HFF-Myc (cell line): ENCODE measurements around the gene CCL27.

Experiments used
- DNase-seq: peaks from one replicate; pipeline ENCODE4 v3.0.0-alpha.2; 2011; ENCODE audit warnings: low read depth; ENCODE audit errors: extremely low read depth
- H3K4me3 ChIP-seq: replicated peaks from 2 replicates; pipeline ENCODE4 v1.5.1; 2011; ENCODE audit warnings: low read depth, mild to moderate bottlenecking, control low read depth, low read length
- CTCF ChIP-seq: IDR thresholded peaks from 2 replicates; pipeline ENCODE4 v1.5.1; 2012; ENCODE audit warnings: mild to moderate bottlenecking, low read depth, low read length, control low read depth; ENCODE audit errors: missing control alignments

CCL27 gene

GRCh38 chr9:34629491-34629808 is 33.0 kb downstream of the CCL27 start:
- no peak for DNase-seq

DNA sequence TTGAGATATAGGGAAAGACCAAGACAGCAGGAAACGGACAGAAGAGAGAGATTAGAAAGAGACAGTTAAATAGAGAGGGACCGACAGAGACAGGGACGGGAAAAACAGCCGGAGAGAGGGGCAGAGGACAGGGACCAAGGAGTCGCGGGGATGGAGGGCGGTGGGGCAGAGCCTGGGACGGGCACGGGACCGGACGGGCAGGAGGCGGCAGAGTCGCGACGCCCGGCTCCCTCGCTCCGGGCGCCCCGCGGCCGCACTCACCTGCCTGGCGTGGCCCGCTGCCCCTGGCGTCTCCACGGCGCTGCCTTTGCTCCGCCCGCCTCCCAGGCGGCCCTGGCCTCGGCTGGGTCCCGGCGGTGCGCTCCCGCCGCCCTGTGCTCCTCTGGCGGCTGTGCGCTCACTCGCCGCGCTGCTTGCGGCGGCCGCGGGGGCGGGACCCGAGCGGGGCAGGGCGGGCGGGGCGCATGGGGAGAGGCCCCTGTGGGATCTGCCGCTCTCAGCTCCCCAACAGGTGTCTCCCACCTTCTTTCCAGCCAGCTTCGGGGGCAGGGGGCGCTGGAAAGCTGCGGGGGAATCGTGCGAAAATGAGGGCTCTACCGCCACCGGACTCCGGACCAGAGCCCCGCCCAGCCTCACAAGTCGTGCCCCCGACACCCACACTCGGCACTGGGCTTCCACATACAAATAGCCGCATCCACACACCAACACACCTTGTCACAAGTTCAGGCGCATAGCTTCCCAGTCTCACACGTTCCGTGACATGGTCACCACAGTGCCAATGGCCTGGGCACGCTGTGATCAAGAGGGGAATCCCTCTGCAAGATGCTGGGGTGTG is 33.6 kb downstream of the CCL27 start, which contains the start of gene ARID3C:
Gene ARID3C, minus strand, starts transcription at position 411 of the 835 bp plus-strand sequence. CDS start 1,052 bp downstream, outside the sequence.
- no peak for DNase-seq
- no peak for TF ChIP-seq CTCF
- H3K4me3 ChIP-seq: 0 out of 2 replicates have a peak within 1 kb of the TSS, but pooled peaks have one; percentile 14

More at GRCh38 chr9:34629491-34629808, 33.0 kb downstream of the CCL27 start:
- H3K4me3 ChIP-seq: no peak overlapping the region
- TF ChIP-seq CTCF: no peak

DNA sequence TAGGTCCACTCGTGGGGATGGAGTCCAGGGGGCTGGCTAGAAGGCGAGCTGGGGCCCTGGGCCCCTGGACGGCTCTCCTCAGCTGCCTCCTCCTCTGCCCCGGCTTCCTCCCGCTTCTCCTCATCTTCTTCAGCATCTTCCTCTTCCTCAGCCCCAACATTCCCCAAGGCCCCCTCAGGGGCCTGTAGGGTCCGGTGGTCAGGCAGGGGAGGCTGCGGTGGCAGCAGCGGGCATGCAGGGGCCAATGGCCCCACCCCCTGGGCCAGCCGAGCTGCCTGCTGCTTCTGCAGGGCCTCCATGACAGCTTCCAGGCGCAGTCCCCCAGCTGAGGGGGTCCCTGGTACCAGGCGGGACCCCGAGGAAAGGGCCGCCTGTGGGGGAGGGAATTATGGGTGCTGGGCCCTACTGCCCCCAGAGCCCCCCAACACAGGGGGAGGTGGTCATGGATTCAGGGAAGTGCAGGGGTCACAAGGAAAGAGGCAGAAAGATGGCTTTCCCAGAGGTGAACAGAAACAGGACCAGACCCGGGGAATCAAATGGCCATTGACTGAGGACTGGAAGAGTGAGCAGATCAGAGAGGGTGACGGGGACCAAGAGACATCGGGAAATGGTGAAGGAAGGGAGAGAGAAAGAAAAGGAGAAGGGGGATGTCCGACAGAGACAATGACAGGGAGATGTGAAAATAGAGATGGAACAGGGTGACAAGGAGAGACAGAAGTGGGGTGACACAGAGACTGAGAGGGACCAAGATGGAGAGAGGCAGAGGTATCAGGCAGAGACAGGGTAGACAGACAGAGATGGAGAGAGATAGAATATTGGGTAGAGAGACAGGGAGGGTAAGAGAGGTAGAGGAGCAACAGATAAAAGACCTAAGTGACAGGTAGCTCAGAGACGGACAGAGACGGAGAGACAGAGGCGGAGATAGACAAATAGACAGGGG is 34.5 kb downstream of the CCL27 start:
- TF ChIP-seq CTCF: no peak
- DNase-seq: no peak
- no peak overlapping the region for H3K4me3 ChIP-seq

- DNase-seq: no peak
- no peak for TF ChIP-seq CTCF
- no peak overlapping the region for H3K4me3 ChIP-seq
These were observed 37.3 kb downstream of the CCL27 start for GRCh38 chr9:34625186-34625486.

GRCh38 chr9:34624475-34625185 is 37.8 kb downstream of the CCL27 start:
- H3K4me3 ChIP-seq: no peak overlapping the region
- TF ChIP-seq CTCF: no peak
- DNase-seq: no peak

DNA sequence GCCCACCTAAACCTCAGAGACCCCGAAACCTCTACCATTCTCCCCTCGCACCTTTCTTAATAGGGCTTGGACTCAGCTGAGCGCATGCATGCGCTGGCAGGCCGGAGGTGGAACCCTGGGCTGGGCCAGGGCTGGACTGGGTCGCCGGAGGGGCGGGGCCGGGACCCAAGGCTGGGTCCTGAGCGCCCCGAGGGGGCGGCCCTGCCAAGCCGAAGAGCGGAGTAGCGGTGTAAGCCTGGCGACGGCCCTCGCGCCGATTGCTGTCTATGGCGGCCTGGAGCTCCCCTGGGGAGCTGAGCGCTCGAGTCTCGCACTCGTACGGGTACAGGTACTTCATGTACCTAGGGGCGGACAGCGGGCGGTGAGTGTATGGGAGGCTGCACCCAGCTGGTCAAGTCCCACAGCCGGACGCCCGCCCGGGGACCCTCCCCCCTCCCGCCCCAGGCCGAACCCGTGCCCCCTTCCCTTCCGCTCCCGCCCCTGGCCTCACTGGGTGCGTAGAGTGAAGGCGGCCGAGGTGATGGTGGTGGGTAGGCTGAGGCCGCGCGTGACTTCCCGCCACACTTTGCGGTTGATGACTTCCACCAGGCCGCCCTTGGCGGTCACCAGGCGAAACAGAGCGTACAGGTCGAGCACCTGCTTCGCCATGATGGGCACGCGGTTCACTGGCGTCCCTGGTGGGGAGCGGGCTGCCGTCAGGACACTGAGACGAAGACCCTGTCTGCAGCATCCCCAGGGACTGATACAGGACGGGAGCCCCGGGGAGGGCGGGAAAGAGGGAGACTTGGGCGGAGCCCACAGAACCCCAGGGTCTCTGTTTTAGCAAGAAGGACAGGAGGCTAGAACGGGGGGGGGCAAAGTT is 38.9 kb downstream of the CCL27 start:
- no peak overlapping the region for H3K4me3 ChIP-seq
- no peak for DNase-seq
- TF ChIP-seq CTCF: no peak
